Stimulated activated CD8-positive, alpha-beta memory T cell treated with anti-CD3 and anti-CD28 coated beads, Interleukin-15, amount 100 ng/mL, for 48 hours (primary cell): ENCODE measurements around the gene ACTN4.
A peak's percentile ranks its signal among the peaks of the same experiment; 100 is the strongest.

ENCODE experiments used
- DNase-seq, 2 donors: peaks; one replicate each; pipeline ENCODE4 v3.0.0-alpha.2; 2020; ENCODE audit warnings: low read depth in 2 of 2

ACTN4 gene

GRCh38 chr19:38676878-38677646 is 29.6 kb downstream of the ACTN4 start:
- DNase-seq, result no peak

GRCh38 chr19:38678217-38678890 is 30.9 kb downstream of the ACTN4 start:
- DNase-seq, result no peak

GRCh38 chr19:38678891-38679494 is 31.5 kb downstream of the ACTN4 start:
- no peak for DNase-seq

GRCh38 chr19:38679839-38680238 is 32.4 kb downstream of the ACTN4 start:
- no peak for DNase-seq

- DNase-seq, result no peak
Measured at GRCh38 chr19:38682195-38682867, 34.9 kb downstream of the ACTN4 start.

- DNase-seq, result no peak
Measured at GRCh38 chr19:38682872-38683392, 35.5 kb downstream of the ACTN4 start.

GRCh38 chr19:38683393-38684077 is 36.1 kb downstream of the ACTN4 start:
- peak; percentile 40 to 60 for DNase-seq

- DNase-seq, result peak in 1 of 2 donors; percentile 59
Measured at GRCh38 chr19:38684078-38684861, 36.8 kb downstream of the ACTN4 start.

- no peak for DNase-seq
Measured at GRCh38 chr19:38684862-38685665, 37.6 kb downstream of the ACTN4 start.

GRCh38 chr19:38685666-38686529 is 38.4 kb downstream of the ACTN4 start:
- no peak for DNase-seq

- peak in 1 of 2 donors; percentile 32 for DNase-seq
Measured at GRCh38 chr19:38686530-38686888, 39.1 kb downstream of the ACTN4 start.

- DNase-seq, result no peak
Measured at GRCh38 chr19:38687837-38688378, 40.5 kb downstream of the ACTN4 start.

- no peak for DNase-seq
Measured at GRCh38 chr19:38690146-38690545, 42.7 kb downstream of the ACTN4 start.

GRCh38 chr19:38690832-38691231 is 43.4 kb downstream of the ACTN4 start:
- no peak for DNase-seq

GRCh38 chr19:38691938-38692457 is 44.5 kb downstream of the ACTN4 start:
- no peak for DNase-seq

- no peak for DNase-seq
Measured at GRCh38 chr19:38692458-38693379, 45.3 kb downstream of the ACTN4 start.
